HepG2 (cell line): ENCODE measurements around the gene ZNF780B. TPM values are rescaled to one million over a fixed set of nuclear protein-coding genes. Genes with fewer than 3 reads are reported as not detected.

Experiments used
- AKNA ChIP-seq: sonication (generic); formaldehyde crosslinking; IDR thresholded peaks from 2 replicates; pipeline ENCODE4 v1.4.0; 2020; ENCODE audit warnings: missing genetic modification reagents, borderline replicate concordance
- ATRX ChIP-seq: sonication (generic); formaldehyde crosslinking; IDR thresholded peaks from 2 replicates; pipeline ENCODE4 v1.4.0; 2020; ENCODE audit warnings: missing genetic modification reagents, borderline replicate concordance
- CBFB ChIP-seq: sonication (generic); formaldehyde crosslinking; IDR thresholded peaks from 2 replicates; pipeline ENCODE4 v1.4.0; 2020; ENCODE audit warnings: missing genetic modification reagents
- CENPBD1 ChIP-seq: sonication (generic); formaldehyde crosslinking; IDR thresholded peaks from 2 replicates; pipeline ENCODE4 v1.8.0; 2022; ENCODE audit warnings: missing genetic modification reagents, low read depth, mild to moderate bottlenecking, borderline replicate concordance
- KLF6 ChIP-seq: IDR thresholded peaks from 2 replicates; pipeline ENCODE4 v1.8.0; 2016; ENCODE audit warnings: missing biosample characterization, missing genetic modification reagents
- MTF2 ChIP-seq: sonication (generic); formaldehyde crosslinking; IDR thresholded peaks from 2 replicates; pipeline ENCODE4 v1.5.0; 2020; ENCODE audit warnings: missing genetic modification reagents, borderline replicate concordance
- PRMT3 ChIP-seq: sonication (generic); formaldehyde crosslinking; IDR thresholded peaks from 2 replicates; pipeline ENCODE4 v1.8.1; 2022; ENCODE audit warnings: low read depth, mild to moderate bottlenecking, moderate library complexity, missing genetic modification reagents, borderline replicate concordance
- SAP130 ChIP-seq: IDR thresholded peaks from 2 replicates; pipeline ENCODE4 v1.6.1; 2016; ENCODE audit warnings: low read depth
- SIN3B ChIP-seq: fragments of 150-350 bp; IDR thresholded peaks from 2 replicates; pipeline ENCODE4 v1.6.1; 2014; ENCODE audit warnings: low read length
- SP140L ChIP-seq: sonication (generic); formaldehyde crosslinking; IDR thresholded peaks from 2 replicates; pipeline ENCODE4 v1.4.0; 2020; ENCODE audit warnings: missing genetic modification reagents, borderline replicate concordance
- SP5 ChIP-seq: IDR thresholded peaks from 2 replicates; pipeline ENCODE4 v1.6.1; 2016; ENCODE audit warnings: low read depth, borderline replicate concordance
- ZBTB26 ChIP-seq: IDR thresholded peaks from 2 replicates; pipeline ENCODE4 v1.6.1; 2016; ENCODE audit warnings: missing compliant biosample characterization, missing genetic modification reagents, borderline replicate concordance
- ZIK1 ChIP-seq: sonication (generic); formaldehyde crosslinking; IDR thresholded peaks from 2 replicates; pipeline ENCODE4 v1.5.0; 2020; ENCODE audit warnings: mild to moderate bottlenecking, low read depth, missing genetic modification reagents, borderline replicate concordance
- ZMYM4 ChIP-seq: sonication (generic); formaldehyde crosslinking; IDR thresholded peaks from 2 replicates; pipeline ENCODE4 v1.8.1; 2023; ENCODE audit warnings: mild to moderate bottlenecking, missing genetic modification reagents
- ZNF160 ChIP-seq: sonication (generic); formaldehyde crosslinking; IDR thresholded peaks from 2 replicates; pipeline ENCODE4 v1.8.0; 2022; ENCODE audit warnings: mild to moderate bottlenecking, inconsistent platforms, missing genetic modification reagents
- ZNF180 ChIP-seq: sonication (generic); formaldehyde crosslinking; IDR thresholded peaks from 2 replicates; pipeline ENCODE4 v1.4.0; 2020; ENCODE audit warnings: low read depth, missing genetic modification reagents, borderline replicate concordance
- ZNF253 ChIP-seq: sonication (generic); formaldehyde crosslinking; IDR thresholded peaks from 2 replicates; pipeline ENCODE4 v1.8.0; 2022; ENCODE audit warnings: mild to moderate bottlenecking, missing genetic modification reagents, borderline replicate concordance
- ZNF3 ChIP-seq: IDR thresholded peaks from 2 replicates; pipeline ENCODE4 v1.7.0; 2017; ENCODE audit warnings: inconsistent platforms
- ZNF709 ChIP-seq: sonication (generic); formaldehyde crosslinking; IDR thresholded peaks from 2 replicates; pipeline ENCODE4 v1.5.0; 2020; ENCODE audit warnings: mild to moderate bottlenecking, missing genetic modification reagents
- ZNF746 ChIP-seq: sonication (generic); formaldehyde crosslinking; IDR thresholded peaks from 2 replicates; pipeline ENCODE4 v1.8.0; 2022; ENCODE audit warnings: mild to moderate bottlenecking, missing genetic modification reagents
- ZNF879 ChIP-seq: sonication (generic); formaldehyde crosslinking; IDR thresholded peaks from 2 replicates; pipeline ENCODE4 v1.8.1; 2023; ENCODE audit warnings: missing genetic modification reagents
- polyA plus RNA-seq, 8 experiments: library from polyadenylated mRNA; depleted of rRNA in 3 of 8; stranded (reverse) in 7 of 8; unstranded in 1 of 8; fragments of >200 nt; fragmentation: Illumina TruSeq in 4 of 8; extraction: Trizol in 4 of 8; gene quantifications; 2 replicates each; pipeline versions ENCODE4 v1.2.1 to v1.2.3, GENCODE V29; 2011 to 2016; ENCODE audit warnings: low read depth in 4 of 8, missing spikeins in 1 of 8, mixed read lengths in 1 of 8; ENCODE audit not compliant: insufficient read depth in 1 of 8
- total RNA-seq, 5 experiments: library from RNA; depleted of rRNA; stranded (reverse); fragments of >200 nt; fragmentation: Illumina TruSeq; extraction: Trizol; gene quantifications; 2 replicates each; pipeline ENCODE4 v1.2.3, GENCODE V29; 2016; ENCODE audit warnings: low read depth in 1 of 5
- TF ChIP-seq, protein P1 (sequence below): sonication (generic); formaldehyde crosslinking; IDR thresholded peaks from 2 replicates; pipeline ENCODE4 v1.8.1; 2023; ENCODE audit warnings: mild to moderate bottlenecking, moderate library complexity, missing genetic modification reagents

The ZNF780B gene
- total and polyA plus RNA-seq, 2 of the 13 experiments (the other 11 are each of a cell fraction or from before 2014, with no cell fraction given) = 6.6 to 21.9 TPM

DNA sequence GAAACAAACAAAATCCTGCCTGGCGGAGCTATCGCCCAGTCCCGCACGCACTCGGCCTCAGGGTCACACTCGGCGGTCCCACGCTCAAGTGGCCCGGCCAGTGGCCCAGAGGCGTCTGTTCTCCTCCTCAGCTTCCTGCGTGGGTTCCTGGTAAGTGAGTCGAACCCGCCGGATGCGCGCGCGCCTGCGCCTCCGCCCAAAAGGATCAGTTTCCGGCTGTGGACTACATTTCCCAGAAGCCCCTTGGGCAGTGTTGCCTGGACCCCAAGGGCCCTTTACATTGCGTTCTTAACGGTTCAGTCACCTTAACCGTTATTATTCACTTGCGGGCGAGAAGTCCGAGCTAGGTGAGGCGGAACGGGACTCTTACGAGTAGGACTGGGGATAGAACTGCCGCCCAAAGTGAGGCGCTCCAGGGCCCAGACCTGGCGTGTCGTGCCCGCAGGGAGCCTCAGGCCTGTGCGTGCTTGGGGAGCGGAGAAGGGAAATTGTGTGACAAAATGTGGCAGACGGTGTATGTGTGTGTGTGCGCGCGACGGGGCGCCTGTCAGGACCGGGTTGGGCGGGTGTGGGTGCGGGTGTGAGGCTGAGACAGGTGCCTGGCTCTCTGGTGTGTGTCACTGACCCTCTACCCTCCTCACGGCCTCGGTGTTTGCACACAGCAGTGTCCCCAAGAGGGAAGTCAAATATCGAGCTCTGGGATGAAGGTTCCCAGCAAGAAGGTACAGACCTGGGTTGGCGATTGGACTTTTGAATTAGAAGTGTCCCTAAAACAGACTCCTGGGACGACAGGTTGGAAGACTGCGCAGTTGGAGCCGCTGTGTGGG, 59.0 kb downstream of the ZNF780B start, which contains the start of gene ZNF546 (continued):
- TF ChIP-seq CENPBD1 (CRISPR knock-in tag) (no peak; the same call in 1 of the 2 replicates), ZIK1 (CRISPR knock-in tag) (peak; percentile 64), ZNF746 (0 out of 2 replicates have a peak, but pooled peaks have one; percentile 35), SP140L (CRISPR knock-in tag) (no peak), KLF6 (CRISPR knock-in tag) (peak; percentile 56; the same call in 1 of the 2 replicates), PRMT3 (CRISPR knock-in tag) (no peak), MTF2 (CRISPR knock-in tag) (no peak), ZNF3 (0 out of 2 replicates have a peak, but pooled peaks have one; percentile 7), SP5 (no peak), AKNA (CRISPR knock-in tag) (no peak), CBFB (0 out of 2 replicates have a peak, but pooled peaks have one; percentile 5), ZNF160 (CRISPR knock-in tag) (0 out of 2 replicates have a peak, but pooled peaks have one; percentile 20), SAP130 (CRISPR knock-in tag) (peak; percentile 87), ZNF709 (0 out of 2 replicates have a peak, but pooled peaks have one; percentile 32), ZNF253 (peak; percentile 88; the same call in 1 of the 2 replicates), ZNF180 (CRISPR knock-in tag) (no peak), ZMYM4 (CRISPR knock-in tag) (peak; percentile 36; the same call in 1 of the 2 replicates), ZNF879 (CRISPR knock-in tag) (peak; percentile 64; the same call in 1 of the 2 replicates), ZBTB26 (peak; percentile 22; the same call in 1 of the 2 replicates), ATRX (CRISPR knock-in tag) (no peak), SIN3B (no peak)
- TF ChIP-seq, protein P1, sequence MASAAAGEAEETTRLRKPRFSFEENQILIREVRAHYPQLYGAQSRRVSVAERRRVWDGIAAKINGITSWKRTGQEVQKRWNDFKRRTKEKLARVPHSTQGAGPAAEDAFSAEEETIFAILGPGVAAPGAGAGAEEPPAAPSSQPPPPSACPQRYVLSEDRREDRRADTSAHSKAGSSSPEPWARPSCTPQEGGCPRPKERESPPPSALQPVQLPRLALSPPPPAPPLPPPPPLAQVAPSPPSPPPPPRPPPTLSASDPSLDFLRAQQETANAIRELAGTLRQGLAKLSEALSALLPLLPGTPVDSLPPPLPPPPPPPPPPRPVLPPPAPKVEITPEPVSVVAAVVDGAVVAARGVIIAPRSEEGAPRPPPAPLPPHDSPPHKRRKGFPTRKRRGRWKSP (CRISPR knock-in tag) = no peak; the same call in 1 of the 2 replicates
